OCI-LY7 (cell line): ENCODE measurements around the gene OR2A14.

ENCODE experiments used
- CTCF ChIP-seq: fragments of 200-600 bp; sonication (generic); conservative IDR thresholded peaks from 2 replicates; pipeline ENCODE4 v1.5.1; 2014; ENCODE audit warnings: mild to moderate bottlenecking, antibody characterized with exemption, low read length, moderate library complexity, mixed read lengths
- EZH2phosphoT487 ChIP-seq: fragments of 200-600 bp; sonication (generic); IDR thresholded peaks from 2 replicates; pipeline ENCODE4 v1.6.1; 2018; ENCODE audit warnings: low read depth, borderline replicate concordance, mild to moderate bottlenecking, mixed run types, antibody characterized with exemption, low read length, moderate library complexity, mixed read lengths

GRCh38 chr7:144102041-144102440, 20.9 kb upstream of the OR2A14 start:
- TF ChIP-seq CTCF (no peak), EZH2phosphoT487 (no peak)
